Endodermal cell (in vitro differentiated cells): Measurements from ENCODE around the gene GABRG3. TPM values are rescaled to one million over a fixed set of nuclear protein-coding genes. Genes with fewer than 3 reads are reported as not detected.

Experiments used
- DNase-seq: peaks from one replicate; pipeline ENCODE4 v3.0.0-alpha.2; 2017
- H3K27ac ChIP-seq: 2 replicates; pipeline ENCODE4 v1.5.1; 2013; ENCODE audit warnings: mild to moderate bottlenecking, low read depth, low read length, moderate library complexity
- H3K27me3 ChIP-seq: 2 replicates; pipeline ENCODE4 v1.6.1; 2013; ENCODE audit warnings: mild to moderate bottlenecking, low read length, moderate library complexity; ENCODE audit not compliant: insufficient read depth, control insufficient read depth, poor library complexity, severe bottlenecking
- H3K36me3 ChIP-seq: 2 replicates; pipeline ENCODE4 v1.7.0; 2013; ENCODE audit warnings: mild to moderate bottlenecking, low read length, moderate library complexity; ENCODE audit not compliant: control insufficient read depth, insufficient read depth
- H3K4me1 ChIP-seq: one replicate; pipeline ENCODE4 v1.7.0; 2013; ENCODE audit warnings: low read length; ENCODE audit not compliant: control insufficient read depth, insufficient read depth
- H3K4me3 ChIP-seq: 2 replicates; pipeline ENCODE4 v1.5.1; 2013; ENCODE audit warnings: mild to moderate bottlenecking, low read length, moderate library complexity
- H3K9ac ChIP-seq: 2 replicates; pipeline ENCODE4 v1.6.1; 2013; ENCODE audit warnings: mild to moderate bottlenecking, low read length, moderate library complexity; ENCODE audit not compliant: poor library complexity, severe bottlenecking; ENCODE audit errors: extremely low read depth
- H3K9me3 ChIP-seq: 2 replicates; pipeline ENCODE4 v1.6.1; 2013; ENCODE audit warnings: mild to moderate bottlenecking, low read length, moderate library complexity; ENCODE audit not compliant: control insufficient read depth
- H3K27ac Mint-ChIP-seq: 2 replicates; pipeline ENCODE4 v1.8.0; 2020; ENCODE audit warnings: mixed read lengths
- H3K27me3 Mint-ChIP-seq: 2 replicates; pipeline ENCODE4 v1.8.0; 2021; ENCODE audit warnings: mild to moderate bottlenecking, mixed read lengths; ENCODE audit not compliant: insufficient read depth
- H3K36me3 Mint-ChIP-seq: 2 replicates; pipeline ENCODE4 v1.8.0; 2020; ENCODE audit warnings: low read depth, mixed read lengths
- H3K4me1 Mint-ChIP-seq: 2 replicates; pipeline ENCODE4 v1.8.0; 2020; ENCODE audit warnings: mixed read lengths
- H3K4me3 Mint-ChIP-seq: 2 replicates; pipeline ENCODE4 v1.8.0; 2020; ENCODE audit warnings: mild to moderate bottlenecking, moderate library complexity, mixed read lengths
- H3K9me3 Mint-ChIP-seq: 2 replicates; pipeline ENCODE4 v1.8.0; 2020; ENCODE audit warnings: mild to moderate bottlenecking, mixed read lengths
- WGBS, 2 experiments: methylation state at CpG; one replicate each; pipeline versions ENCODE4 v1.1.5 to v1.1.7; 2013; ENCODE audit warnings: missing lambda C conversion rate in 2 of 2, mixed read lengths in 1 of 2; ENCODE audit not compliant: insufficient coverage in 1 of 2, insufficient read length in 1 of 2; 5-methylcytosine and 5-hydroxymethylcytosine counted together
- total RNA-seq, 2 donors: library from RNA; stranded (reverse); fragmentation: NEBNext Ultra II Directional in 1 of 2; extraction: Animal tissue kit (Norgen Biotek cat#: 25700) in 1 of 2; gene quantifications; 2 replicates in 1 of 2; 3 replicates in 1 of 2; pipeline ENCODE4 v1.2.1, GENCODE V29; 2021
- TF ChIP-seq, protein P1 (sequence below): fragments of 200-600 bp; sonication (generic); conservative IDR thresholded peaks from 2 replicates; pipeline ENCODE4 v1.5.0; 2021; ENCODE audit warnings: antibody characterized with exemption, mild to moderate bottlenecking

The GABRG3 gene
- total RNA-seq, 2 donors from 2014 or later: 0.48 to 0.84 TPM

DNA sequence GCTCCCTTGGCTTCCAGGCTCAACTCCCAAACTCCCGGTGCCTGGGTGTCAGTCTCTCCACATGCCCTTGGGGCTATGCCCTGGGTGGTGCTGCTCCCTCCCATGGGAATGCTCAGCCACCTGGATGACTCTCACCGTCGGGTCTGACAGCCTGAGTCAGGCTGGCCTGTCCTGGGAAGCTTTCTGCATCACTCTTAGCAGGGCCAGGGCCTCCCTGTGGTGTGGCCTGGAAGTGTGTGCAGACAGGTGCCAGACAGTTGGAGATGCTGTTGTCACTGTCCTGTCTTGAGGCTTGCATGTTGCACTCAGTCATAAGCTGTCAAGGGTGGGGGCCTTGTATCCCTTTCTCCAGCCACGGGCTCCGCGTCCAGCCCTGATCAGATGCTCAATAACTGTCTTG lies 71.7 kb downstream of the GABRG3 start:
- peaks cover under 1% of the 10 kb centered on the region for H3K9me3 Mint-ChIP-seq
- no peak overlapping the region for H3K4me3 Mint-ChIP-seq
- no peaks in the 10 kb centered on the region for H3K27me3 Mint-ChIP-seq
- H3K36me3 Mint-ChIP-seq: no peaks in the 10 kb centered on the region
- WGBS, 2 experiments: 90 to 100% methylated on average over 1 to 6 of the region's 6 CpGs
- DNase-seq: peak; percentile 68
- Histone ChIP-seq H3K36me3 (no peaks in the 10 kb centered on the region), H3K4me1 (no peaks in the 10 kb centered on the region), H3K4me3 (no peak overlapping the region), H3K9ac (no peak overlapping the region), H3K27me3 (peaks cover 14% of the 10 kb centered on the region), H3K27ac (no peak overlapping the region), H3K9me3 (no peaks in the 10 kb centered on the region)
- H3K27ac Mint-ChIP-seq: no peak overlapping the region
- TF ChIP-seq, protein P1, sequence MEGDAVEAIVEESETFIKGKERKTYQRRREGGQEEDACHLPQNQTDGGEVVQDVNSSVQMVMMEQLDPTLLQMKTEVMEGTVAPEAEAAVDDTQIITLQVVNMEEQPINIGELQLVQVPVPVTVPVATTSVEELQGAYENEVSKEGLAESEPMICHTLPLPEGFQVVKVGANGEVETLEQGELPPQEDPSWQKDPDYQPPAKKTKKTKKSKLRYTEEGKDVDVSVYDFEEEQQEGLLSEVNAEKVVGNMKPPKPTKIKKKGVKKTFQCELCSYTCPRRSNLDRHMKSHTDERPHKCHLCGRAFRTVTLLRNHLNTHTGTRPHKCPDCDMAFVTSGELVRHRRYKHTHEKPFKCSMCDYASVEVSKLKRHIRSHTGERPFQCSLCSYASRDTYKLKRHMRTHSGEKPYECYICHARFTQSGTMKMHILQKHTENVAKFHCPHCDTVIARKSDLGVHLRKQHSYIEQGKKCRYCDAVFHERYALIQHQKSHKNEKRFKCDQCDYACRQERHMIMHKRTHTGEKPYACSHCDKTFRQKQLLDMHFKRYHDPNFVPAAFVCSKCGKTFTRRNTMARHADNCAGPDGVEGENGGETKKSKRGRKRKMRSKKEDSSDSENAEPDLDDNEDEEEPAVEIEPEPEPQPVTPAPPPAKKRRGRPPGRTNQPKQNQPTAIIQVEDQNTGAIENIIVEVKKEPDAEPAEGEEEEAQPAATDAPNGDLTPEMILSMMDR: no peak
- H3K4me1 Mint-ChIP-seq: no peaks in the 10 kb centered on the region

DNA sequence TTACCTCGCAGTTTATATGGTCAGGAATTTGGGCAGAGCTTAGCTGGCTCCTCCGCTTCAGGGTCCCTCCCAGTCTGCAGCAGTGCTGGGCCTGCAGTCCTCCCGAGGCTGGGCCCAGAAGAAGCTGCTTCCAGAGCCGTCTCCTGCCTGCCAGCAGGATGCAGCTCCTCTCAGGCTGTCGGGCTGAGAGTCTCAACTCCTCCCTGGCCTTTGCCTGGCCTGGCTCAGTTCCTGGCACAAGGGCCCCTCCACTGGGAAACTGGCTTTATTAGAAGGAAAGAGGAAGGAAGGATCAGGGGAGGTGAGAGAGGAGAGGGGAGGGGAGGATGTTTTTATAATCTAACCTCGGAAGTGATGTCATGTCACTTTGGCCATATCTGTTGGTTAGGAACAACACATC lies 72.8 kb downstream of the GABRG3 start:
- no peak overlapping the region for H3K27ac ChIP-seq
- 87% methylated on average over 3 to 6 of the region's 6 CpGs for WGBS, 2 experiments
- TF ChIP-seq, protein P1: no peak

DNA sequence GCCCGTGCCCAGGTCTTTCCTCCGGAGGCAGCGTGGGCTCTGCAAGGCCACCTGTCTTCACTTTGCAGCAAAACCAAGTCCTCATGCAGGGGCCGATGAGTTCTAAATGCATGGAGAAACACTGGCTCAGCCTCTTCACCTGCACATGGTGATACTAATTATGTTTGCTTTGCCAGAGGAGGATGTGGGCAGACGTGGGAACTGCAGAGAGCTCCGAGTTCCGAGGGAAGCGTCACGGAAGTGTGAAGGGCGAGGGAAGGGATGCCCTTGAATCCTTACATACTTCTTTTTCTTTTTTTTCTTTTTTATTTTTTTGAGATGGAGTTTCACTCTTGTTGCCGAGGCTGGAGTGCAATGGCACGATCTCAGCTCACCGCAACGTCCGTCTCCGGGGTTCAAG lies 74.8 kb downstream of the GABRG3 start:
- Mint-ChIP-seq H3K36me3 (no peaks in the 10 kb centered on the region), H3K9me3 (no peaks in the 10 kb centered on the region), H3K27me3 (peaks cover 12% of the 10 kb centered on the region), H3K27ac (no peak overlapping the region), H3K4me3 (no peak overlapping the region), H3K4me1 (peaks cover 2% of the 10 kb centered on the region)
- H3K4me3 ChIP-seq: no peak overlapping the region
- peaks cover 36% of the 10 kb centered on the region for H3K27me3 ChIP-seq
- H3K4me1 ChIP-seq: peaks cover 3% of the 10 kb centered on the region
- no peaks in the 10 kb centered on the region for H3K9me3 ChIP-seq
- WGBS, 2 experiments: 93 to 100% methylated on average over 6 to 16 of the region's 16 CpGs
- H3K9ac ChIP-seq: no peak overlapping the region
- no peaks in the 10 kb centered on the region for H3K36me3 ChIP-seq
- TF ChIP-seq, protein P1: no peak
- no peak for DNase-seq
- no peak overlapping the region for H3K27ac ChIP-seq

More for the DNA sequence above, 72.8 kb downstream of the GABRG3 start:
- no peaks in the 10 kb centered on the region for H3K4me1 ChIP-seq
- no peak overlapping the region for H3K9ac ChIP-seq
- peaks cover 25% of the 10 kb centered on the region for H3K27me3 ChIP-seq
- Mint-ChIP-seq H3K36me3 (no peaks in the 10 kb centered on the region), H3K27ac (no peak overlapping the region), H3K4me3 (no peak overlapping the region), H3K9me3 (no peaks in the 10 kb centered on the region), H3K27me3 (peaks cover 2% of the 10 kb centered on the region), H3K4me1 (no peaks in the 10 kb centered on the region)
- no peaks in the 10 kb centered on the region for H3K36me3 ChIP-seq
- no peaks in the 10 kb centered on the region for H3K9me3 ChIP-seq
- DNase-seq: no peak
- no peak overlapping the region for H3K4me3 ChIP-seq
